GM10266 (cell line): ENCODE data around the gene RHOU.

Experiments used
- DNase-seq: peaks from one replicate; pipeline ENCODE4 v3.0.0; 2012; ENCODE audit errors: extremely low spot score
- CTCF ChIP-seq: IDR thresholded peaks from 2 replicates; pipeline ENCODE4 v1.5.1; 2012; ENCODE audit warnings: mild to moderate bottlenecking, low read depth; ENCODE audit not compliant: control insufficient read depth, insufficient read depth; ENCODE audit errors: missing control alignments

The RHOU gene

GRCh38 chr1:228785366-228786330, 50.4 kb downstream of the RHOU start:
- TF ChIP-seq CTCF: no peak
- no peak for DNase-seq

GRCh38 chr1:228786361-228787129, 51.3 kb downstream of the RHOU start:
- DNase-seq: no peak
- no peak for TF ChIP-seq CTCF

GRCh38 chr1:228791791-228792190, 56.5 kb downstream of the RHOU start:
- no peak for DNase-seq

GRCh38 chr1:228792601-228793000, 57.3 kb downstream of the RHOU start:
- no peak for DNase-seq
- TF ChIP-seq CTCF: no peak

More at GRCh38 chr1:228791791-228792190, 56.5 kb downstream of the RHOU start:
- TF ChIP-seq CTCF: no peak

GRCh38 chr1:228793032-228793431, 57.8 kb downstream of the RHOU start:
- no peak for TF ChIP-seq CTCF
- DNase-seq: no peak

GRCh38 chr1:228794173-228794572, 58.9 kb downstream of the RHOU start:
- no peak for TF ChIP-seq CTCF
- no peak for DNase-seq
